Activated naive CD4-positive, alpha-beta T cell treated with anti-CD3 and anti-CD28 coated beads, Interleukin-2, amount 10 ng/mL, durations not matched to agents 7 days and 5 days (primary cell): Measurements from ENCODE around the gene LRP8.

Experiments used
- CTCF ChIA-PET: fragments of 350-600 bp; sonication (Branson Sonifier 250); formaldehyde crosslinking; loops from one replicate; lab custom pipeline; 2021; ENCODE audit warnings: antibody characterized with exemption; lab: Charles Lee
- DNase-seq: peaks from one replicate; pipeline ENCODE4 v3.0.0-alpha.2; 2020
- H3K27ac Mint-ChIP-seq: one replicate; pipeline ENCODE4 v1.8.0; 2021; ENCODE audit warnings: mild to moderate bottlenecking, moderate library complexity, mixed read lengths
- H3K27me3 Mint-ChIP-seq: one replicate; pipeline ENCODE4 v1.8.0; 2021; ENCODE audit warnings: mild to moderate bottlenecking, mixed read lengths
- H3K36me3 Mint-ChIP-seq: one replicate; pipeline ENCODE4 v1.8.0; 2021; ENCODE audit warnings: mixed read lengths
- H3K4me1 Mint-ChIP-seq: one replicate; pipeline ENCODE4 v1.8.0; 2021; ENCODE audit warnings: mixed read lengths
- H3K4me3 Mint-ChIP-seq: one replicate; pipeline ENCODE4 v1.8.0; 2021; ENCODE audit warnings: mild to moderate bottlenecking, moderate library complexity, mixed read lengths
- H3K9me3 Mint-ChIP-seq: one replicate; pipeline ENCODE4 v1.8.0; 2021; ENCODE audit warnings: mixed read lengths

Gene LRP8

GRCh38 chr1:53316766-53317581, 10.9 kb downstream of the LRP8 start:
- H3K9me3 Mint-ChIP-seq, result no peaks in the 10 kb centered on the region
- peaks cover 8% of the 10 kb centered on the region for H3K4me1 Mint-ChIP-seq
- H3K36me3 Mint-ChIP-seq, result peaks cover 11% of the 10 kb centered on the region
- no peaks in the 10 kb centered on the region for H3K27me3 Mint-ChIP-seq
- CTCF ChIA-PET, result interaction anchor here (1.3 to 1.8 kb wide), 3 partner anchors 15 to 77 kb away, joined by 4 to 6 read pairs (median 4); no protein-coding TSS in a partner anchor
- no peak for DNase-seq
- H3K4me3 Mint-ChIP-seq, result no peak overlapping the region
- H3K27ac Mint-ChIP-seq, result peak overlapping the region; percentile 37

GRCh38 chr1:53316424-53316765, 11.5 kb downstream of the LRP8 start:
- no peaks in the 10 kb centered on the region for H3K27me3 Mint-ChIP-seq

GRCh38 chr1:53315456-53316423, 12.1 kb downstream of the LRP8 start:
- Mint-ChIP-seq H3K27ac (peak overlapping the region; percentile 82), H3K27me3 (no peaks in the 10 kb centered on the region), H3K9me3 (no peaks in the 10 kb centered on the region), H3K4me3 (no peak overlapping the region), H3K4me1 (peaks cover 5% of the 10 kb centered on the region), H3K36me3 (peaks cover 12% of the 10 kb centered on the region)
- CTCF ChIA-PET, result interaction anchor here (1.3 to 1.7 kb wide), 2 partner anchors 14 to 78 kb away, joined by 4 read pairs; no protein-coding TSS in a partner anchor
- no peak for DNase-seq

More at GRCh38 chr1:53316424-53316765, 11.5 kb downstream of the LRP8 start:
- no peak for DNase-seq
- Mint-ChIP-seq H3K36me3 (peaks cover 12% of the 10 kb centered on the region), H3K4me3 (no peak overlapping the region), H3K27ac (no peak overlapping the region), H3K9me3 (no peaks in the 10 kb centered on the region), H3K4me1 (peaks cover 8% of the 10 kb centered on the region)
- CTCF ChIA-PET, result interaction anchor here (1.3 to 1.7 kb wide), 2 partner anchors 14 to 77 kb away, joined by 4 read pairs; no protein-coding TSS in a partner anchor

- CTCF ChIA-PET, result no interaction called here
Measured at GRCh38 chr1:53315046-53315445, 12.8 kb downstream of the LRP8 start.

DNA sequence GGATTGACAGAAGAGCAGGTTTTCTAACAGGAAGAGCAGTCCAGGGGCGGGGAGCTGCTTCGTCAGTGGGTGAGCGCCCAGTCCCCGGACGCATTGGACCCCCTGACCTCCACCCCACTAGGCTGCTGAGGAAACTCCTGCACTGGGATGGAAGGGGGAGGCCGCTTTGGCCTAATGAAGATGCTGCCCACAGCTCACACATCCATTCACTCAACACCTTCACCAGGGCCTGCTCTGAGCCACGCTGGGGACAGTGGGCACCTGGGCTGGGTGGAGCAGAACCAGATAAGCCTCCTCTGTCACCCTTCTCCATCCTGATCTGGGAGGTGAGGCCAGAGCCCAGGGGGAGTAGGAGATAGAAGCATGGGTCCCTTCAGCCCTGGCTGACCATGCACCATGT, 13.3 kb downstream of the LRP8 start:
- no peak overlapping the region for H3K27ac Mint-ChIP-seq
- DNase-seq, result no peak

More at GRCh38 chr1:53315046-53315445, 12.8 kb downstream of the LRP8 start:
- Mint-ChIP-seq H3K4me3 (no peak overlapping the region), H3K4me1 (peaks cover 5% of the 10 kb centered on the region), H3K27ac (no peak overlapping the region), H3K27me3 (no peaks in the 10 kb centered on the region), H3K9me3 (no peaks in the 10 kb centered on the region), H3K36me3 (peaks cover 13% of the 10 kb centered on the region)
- DNase-seq, result no peak

DNA sequence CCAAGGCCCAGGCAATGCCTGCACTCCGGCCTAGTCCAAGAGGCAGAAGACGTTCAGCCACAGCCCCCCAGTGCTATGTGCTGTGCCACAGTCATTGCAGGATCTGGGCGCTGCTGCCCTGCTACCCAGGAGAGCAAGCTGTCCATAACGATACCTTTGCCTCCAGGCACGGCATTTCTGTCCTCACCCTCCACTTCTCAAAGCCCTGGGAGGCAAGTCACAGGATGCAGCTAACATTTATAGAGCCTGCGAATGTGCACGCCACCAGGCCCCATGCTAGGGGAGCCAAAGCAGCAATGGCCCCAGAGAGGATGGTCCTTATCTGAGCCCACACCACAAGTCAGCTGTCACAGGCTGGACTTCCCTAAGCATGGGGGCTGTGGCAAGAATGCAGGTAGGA, 13.8 kb downstream of the LRP8 start:
- Mint-ChIP-seq H3K4me3 (no peak overlapping the region), H3K27ac (no peak overlapping the region), H3K9me3 (no peaks in the 10 kb centered on the region), H3K36me3 (peaks cover 13% of the 10 kb centered on the region), H3K27me3 (no peaks in the 10 kb centered on the region), H3K4me1 (peaks cover 5% of the 10 kb centered on the region)
- no peak for DNase-seq
- CTCF ChIA-PET, result interaction anchor here (0.9 kb wide), 1 partner anchor 23 kb away, joined by 3 read pairs; no protein-coding TSS in a partner anchor

More for the DNA sequence above, 13.3 kb downstream of the LRP8 start:
- H3K27me3 Mint-ChIP-seq, result no peaks in the 10 kb centered on the region
- CTCF ChIA-PET, result interaction anchor here (0.9 kb wide), 1 partner anchor 24 kb away, joined by 3 read pairs; no protein-coding TSS in a partner anchor
- no peak overlapping the region for H3K4me3 Mint-ChIP-seq
- no peaks in the 10 kb centered on the region for H3K9me3 Mint-ChIP-seq
- peaks cover 13% of the 10 kb centered on the region for H3K36me3 Mint-ChIP-seq
- peaks cover 5% of the 10 kb centered on the region for H3K4me1 Mint-ChIP-seq

GRCh38 chr1:53313556-53313955, 14.3 kb downstream of the LRP8 start:
- H3K4me3 Mint-ChIP-seq, result no peak overlapping the region
- no peak overlapping the region for H3K27ac Mint-ChIP-seq

GRCh38 chr1:53311702-53312305, 16.1 kb downstream of the LRP8 start:
- no peaks in the 10 kb centered on the region for H3K27me3 Mint-ChIP-seq
- H3K4me3 Mint-ChIP-seq, result no peak overlapping the region
- H3K9me3 Mint-ChIP-seq, result no peaks in the 10 kb centered on the region
- H3K36me3 Mint-ChIP-seq, result peaks cover 11% of the 10 kb centered on the region
- no peak for DNase-seq
- CTCF ChIA-PET, result no interaction called here
- peaks cover 12% of the 10 kb centered on the region for H3K4me1 Mint-ChIP-seq
- H3K27ac Mint-ChIP-seq, result peak overlapping the region; percentile 60

More at GRCh38 chr1:53313556-53313955, 14.3 kb downstream of the LRP8 start:
- Mint-ChIP-seq H3K9me3 (no peaks in the 10 kb centered on the region), H3K4me1 (peaks cover 5% of the 10 kb centered on the region), H3K36me3 (peaks cover 13% of the 10 kb centered on the region), H3K27me3 (no peaks in the 10 kb centered on the region)
- no peak for DNase-seq
- CTCF ChIA-PET, result no interaction called here

DNA sequence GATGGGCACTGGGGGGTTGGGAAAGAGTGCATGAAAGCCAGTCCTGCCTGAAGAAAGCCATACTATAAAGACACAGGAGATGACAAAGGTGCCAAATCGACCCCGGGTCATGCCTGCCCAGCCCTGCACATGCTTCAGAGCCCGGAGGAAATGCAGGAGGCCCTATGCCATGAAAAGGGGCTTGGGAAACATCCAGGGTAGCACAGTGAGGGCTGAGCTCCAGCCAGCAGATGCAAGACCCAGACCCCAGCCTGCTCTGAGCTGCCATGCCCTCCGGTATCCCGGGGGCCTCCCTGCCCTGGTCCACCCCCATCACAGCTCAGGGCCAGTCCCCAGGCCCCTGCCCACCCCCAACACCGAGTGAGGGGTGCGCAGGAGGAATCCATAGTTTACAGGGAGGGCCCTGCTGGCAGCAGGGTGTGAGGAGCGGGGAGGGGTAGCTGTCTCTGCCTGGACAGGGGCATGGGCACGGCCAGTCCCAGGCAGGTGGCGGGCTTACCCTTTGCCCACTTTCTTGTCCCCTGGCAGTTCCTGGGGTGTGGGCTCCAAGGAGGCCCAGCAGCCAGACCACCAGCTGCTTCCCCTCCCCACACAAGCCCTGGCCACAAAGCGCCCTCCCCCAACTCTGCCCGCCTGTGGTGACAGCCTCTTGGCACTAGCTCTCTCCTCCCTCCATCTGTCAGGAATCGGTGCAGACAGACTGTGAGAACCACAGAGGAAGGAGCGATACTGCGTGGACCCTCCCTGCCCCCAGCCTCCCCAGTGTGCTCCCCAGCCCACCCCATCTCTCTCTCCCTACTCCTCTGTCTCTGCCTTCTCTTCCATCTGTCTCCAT, 16.8 kb downstream of the LRP8 start:
- CTCF ChIA-PET, result no interaction called here
- H3K4me1 Mint-ChIP-seq, result peaks cover 16% of the 10 kb centered on the region
- H3K27ac Mint-ChIP-seq, result peak overlapping the region; percentile 60

DNA sequence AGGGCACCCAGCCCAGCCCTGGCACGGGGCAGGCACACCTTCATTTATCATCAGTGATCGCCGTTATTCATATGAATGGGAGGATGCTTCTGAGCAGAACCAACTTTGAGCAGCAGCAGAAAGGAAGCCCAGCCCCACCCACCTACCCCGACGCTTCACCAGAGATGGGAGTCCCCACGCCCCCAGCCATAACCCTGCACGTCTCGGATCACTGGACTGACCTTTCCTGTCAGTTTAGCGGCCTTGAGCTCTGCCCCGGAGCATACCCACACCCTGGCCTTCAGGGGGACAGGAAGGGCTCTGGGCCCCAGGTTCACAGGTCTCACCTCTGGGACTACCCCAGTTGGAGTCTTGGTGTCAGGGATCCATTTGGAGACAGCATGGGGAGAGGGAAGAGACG, 18.1 kb downstream of the LRP8 start:
- H3K27ac Mint-ChIP-seq, result no peak overlapping the region
- no peak for DNase-seq
- no peaks in the 10 kb centered on the region for H3K27me3 Mint-ChIP-seq
- CTCF ChIA-PET, result no interaction called here
- H3K9me3 Mint-ChIP-seq, result no peaks in the 10 kb centered on the region
- peaks cover 19% of the 10 kb centered on the region for H3K4me1 Mint-ChIP-seq
- peaks cover 9% of the 10 kb centered on the region for H3K36me3 Mint-ChIP-seq
- H3K4me3 Mint-ChIP-seq, result no peak overlapping the region

More for the DNA sequence above, 16.8 kb downstream of the LRP8 start:
- H3K27me3 Mint-ChIP-seq, result no peaks in the 10 kb centered on the region
- no peaks in the 10 kb centered on the region for H3K9me3 Mint-ChIP-seq
- no peak for DNase-seq
- H3K36me3 Mint-ChIP-seq, result peaks cover 9% of the 10 kb centered on the region
- H3K4me3 Mint-ChIP-seq, result no peak overlapping the region

DNA sequence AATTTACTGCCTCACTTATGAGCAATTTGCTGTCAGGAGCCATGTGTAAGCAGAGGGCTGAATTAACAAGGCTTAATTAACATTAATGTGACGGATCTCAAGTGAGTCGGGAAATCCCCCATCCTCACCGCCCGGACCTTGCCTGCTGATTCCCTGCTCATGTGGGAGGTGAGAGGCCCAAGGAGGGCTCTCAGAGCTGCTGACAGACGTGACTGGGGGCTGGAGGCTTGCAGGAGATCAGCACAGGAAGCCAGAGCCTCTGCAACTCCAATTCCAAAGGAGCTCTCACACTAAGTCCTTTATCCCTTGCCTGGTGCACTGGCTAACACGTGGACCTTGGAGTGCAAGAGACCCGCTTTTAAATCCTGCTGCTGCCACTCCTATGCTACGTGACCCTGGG, 19.4 kb downstream of the LRP8 start:
- no peak overlapping the region for H3K4me3 Mint-ChIP-seq
- H3K4me1 Mint-ChIP-seq, result peaks cover 17% of the 10 kb centered on the region
- H3K36me3 Mint-ChIP-seq, result peaks cover 9% of the 10 kb centered on the region
- H3K27ac Mint-ChIP-seq, result no peak overlapping the region
- DNase-seq, result no peak
- no peaks in the 10 kb centered on the region for H3K27me3 Mint-ChIP-seq
- H3K9me3 Mint-ChIP-seq, result no peaks in the 10 kb centered on the region
- CTCF ChIA-PET, result interaction anchor here (0.6 to 1.0 kb wide), 2 partner anchors 10 to 30 kb away, joined by 3 read pairs; no protein-coding TSS in a partner anchor

GRCh38 chr1:53307037-53307436, 20.8 kb downstream of the LRP8 start:
- H3K27me3 Mint-ChIP-seq, result no peaks in the 10 kb centered on the region
- H3K4me1 Mint-ChIP-seq, result peaks cover 17% of the 10 kb centered on the region
- peaks cover 9% of the 10 kb centered on the region for H3K36me3 Mint-ChIP-seq
- no peak overlapping the region for H3K4me3 Mint-ChIP-seq
- CTCF ChIA-PET, result interaction anchor here (1.7 kb wide), 1 partner anchor 29 kb away, joined by 5 read pairs; no protein-coding TSS in a partner anchor
- peak overlapping the region; percentile 20 for H3K27ac Mint-ChIP-seq
- no peaks in the 10 kb centered on the region for H3K9me3 Mint-ChIP-seq
- no peak for DNase-seq

DNA sequence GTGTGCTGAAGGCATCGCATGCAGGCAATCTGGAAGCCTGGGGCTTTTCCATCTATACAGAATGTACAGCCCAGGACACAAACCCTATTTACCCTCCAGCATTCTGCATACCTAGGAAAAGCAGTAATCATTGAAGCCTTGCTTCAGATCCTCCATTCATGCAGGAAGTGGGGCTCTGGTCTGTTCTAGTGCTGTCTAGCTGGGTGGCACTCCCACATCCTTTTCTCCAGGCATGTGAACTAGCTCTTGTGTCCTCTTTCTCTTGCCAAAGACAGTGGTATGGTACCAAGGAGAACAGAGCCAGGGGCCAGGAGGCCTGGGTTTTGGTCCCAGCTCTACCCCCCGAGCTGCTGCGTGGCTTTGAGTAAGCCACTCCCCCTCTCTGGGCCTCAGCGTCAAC, 21.7 kb downstream of the LRP8 start:
- Mint-ChIP-seq H3K4me3 (no peak overlapping the region), H3K27ac (no peak overlapping the region)
- CTCF ChIA-PET, result interaction anchor here (1.0 to 1.7 kb wide), 2 partner anchors 15 to 28 kb away, joined by 4 to 5 read pairs; no protein-coding TSS in a partner anchor

More for the DNA sequence above, 21.7 kb downstream of the LRP8 start:
- no peaks in the 10 kb centered on the region for H3K27me3 Mint-ChIP-seq
- peaks cover 17% of the 10 kb centered on the region for H3K4me1 Mint-ChIP-seq
- DNase-seq, result no peak
- peaks cover 6% of the 10 kb centered on the region for H3K36me3 Mint-ChIP-seq
- H3K9me3 Mint-ChIP-seq, result no peaks in the 10 kb centered on the region
